Nephron (organoid): ENCODE data around the gene CEPT1.

ENCODE experiments used
- H3K27ac Mint-ChIP-seq, 3 experiments: 2 replicates each; pipeline ENCODE4 v1.8.0; 2020; ENCODE audit warnings: mixed read lengths in 3 of 3, mild to moderate bottlenecking in 2 of 3, moderate library complexity in 1 of 3
- H3K27me3 Mint-ChIP-seq: 2 replicates; pipeline ENCODE4 v1.8.0; 2021; ENCODE audit warnings: low read depth, mild to moderate bottlenecking, moderate library complexity, mixed read lengths
- H3K36me3 Mint-ChIP-seq: 2 replicates; pipeline ENCODE4 v1.8.0; 2020; ENCODE audit warnings: low read depth, mixed read lengths
- H3K4me1 Mint-ChIP-seq: 2 replicates; pipeline ENCODE4 v1.8.0; 2020; ENCODE audit warnings: mixed read lengths
- H3K4me3 Mint-ChIP-seq, 3 experiments: 2 replicates each; pipeline ENCODE4 v1.8.0; 2020; ENCODE audit warnings: mild to moderate bottlenecking in 3 of 3, mixed read lengths in 3 of 3, moderate library complexity in 2 of 3
- H3K9me3 Mint-ChIP-seq: 2 replicates; pipeline ENCODE4 v1.8.0; 2020; ENCODE audit warnings: mixed read lengths
- CTCF ChIP-seq, 3 experiments: fragments of 200-600 bp; sonication (generic); IDR thresholded peaks; one replicate each; pipeline ENCODE4 v1.5.0; 2021; ENCODE audit warnings: antibody characterized with exemption in 3 of 3; ENCODE audit not compliant: unreplicated experiment in 3 of 3

The CEPT1 gene

GRCh38 chr1:111131693-111132092 lies 8.3 kb upstream of the CEPT1 start:
- TF ChIP-seq CTCF (IDR thresholded peaks at IDR 0.05; ENCODE audit: unreplicated experiment in 3 of 3) = no peak
- H3K36me3 Mint-ChIP-seq = peaks cover 39% of the 10 kb centered on the region
- H3K27me3 Mint-ChIP-seq = no peaks in the 10 kb centered on the region
- H3K4me1 Mint-ChIP-seq = no peaks in the 10 kb centered on the region
- H3K4me3 Mint-ChIP-seq = no peak overlapping the region
- H3K9me3 Mint-ChIP-seq = no peaks in the 10 kb centered on the region
- H3K27ac Mint-ChIP-seq = no peak overlapping the region

GRCh38 chr1:111133866-111134265 lies 6.2 kb upstream of the CEPT1 start:
- H3K4me1 Mint-ChIP-seq = peaks cover 5% of the 10 kb centered on the region
- peaks cover 25% of the 10 kb centered on the region for H3K36me3 Mint-ChIP-seq
- TF ChIP-seq CTCF (IDR thresholded peaks at IDR 0.05; ENCODE audit: unreplicated experiment in 3 of 3) = no peak
- no peaks in the 10 kb centered on the region for H3K27me3 Mint-ChIP-seq
- no peak overlapping the region for H3K4me3 Mint-ChIP-seq
- H3K27ac Mint-ChIP-seq = no peak overlapping the region
- no peaks in the 10 kb centered on the region for H3K9me3 Mint-ChIP-seq

DNA sequence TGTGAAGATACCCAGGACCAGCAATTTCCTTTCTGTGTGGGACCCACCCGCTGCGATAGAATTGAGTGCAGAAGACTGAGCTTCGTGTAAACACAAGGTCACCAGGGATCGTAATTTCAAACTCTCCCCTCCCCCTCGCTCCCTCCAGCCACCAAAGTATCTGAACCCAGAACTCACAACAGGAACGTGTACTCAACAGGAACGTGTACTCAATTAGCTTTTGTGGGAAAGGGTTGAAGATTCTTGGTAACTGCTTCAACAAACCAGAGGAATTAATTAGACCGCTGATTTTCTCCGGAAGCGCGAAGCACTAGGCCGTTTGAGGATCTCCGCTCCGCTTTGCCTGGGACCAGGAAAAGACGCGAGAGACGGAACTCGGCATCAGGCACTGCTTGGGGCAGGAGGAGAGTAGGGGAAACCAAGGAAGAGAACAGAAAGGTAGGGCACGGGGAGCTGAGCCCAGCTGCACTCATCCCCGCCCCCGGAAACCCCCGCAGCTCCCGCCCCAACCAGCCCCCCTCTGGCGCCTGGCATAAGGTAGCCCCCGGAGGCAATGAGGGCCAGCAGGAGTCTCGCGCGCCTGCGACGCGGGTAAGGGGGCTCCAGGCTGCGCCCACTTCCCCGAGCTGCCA lies 583 bp upstream of the CEPT1 start:
- TF ChIP-seq CTCF (IDR thresholded peaks at IDR 0.05; ENCODE audit: unreplicated experiment in 3 of 3) = no peak
- Mint-ChIP-seq H3K27ac (peak overlapping the region; percentile 85 to 95 (median 92)), H3K9me3 (no peaks in the 10 kb centered on the region), H3K4me3 (peak overlapping the region; percentile 96 to 100 (median 98)), H3K36me3 (peaks cover 7% of the 10 kb centered on the region), H3K27me3 (no peaks in the 10 kb centered on the region), H3K4me1 (peaks cover 23% of the 10 kb centered on the region)

- Mint-ChIP-seq H3K4me1 (peaks cover 23% of the 10 kb centered on the region), H3K4me3 (peak overlapping the region; percentile 96 to 100 (median 98)), H3K9me3 (no peaks in the 10 kb centered on the region), H3K36me3 (peaks cover 5% of the 10 kb centered on the region), H3K27ac (peak overlapping the region; percentile 60 to 92 (median 85)), H3K27me3 (no peaks in the 10 kb centered on the region)
- TF ChIP-seq CTCF (IDR thresholded peaks at IDR 0.05; ENCODE audit: unreplicated experiment in 3 of 3) = no peak
These were observed 601 bp downstream of the CEPT1 start for GRCh38 chr1:111140680-111140967.

GRCh38 chr1:111141245-111142220 lies 1.5 kb downstream of the CEPT1 start:
- Mint-ChIP-seq H3K27ac (peak overlapping the region; percentile 60 to 92 (median 85)), H3K4me1 (peaks cover 28% of the 10 kb centered on the region), H3K4me3 (peak overlapping the region; percentile 96 to 100 (median 98)), H3K9me3 (no peaks in the 10 kb centered on the region), H3K27me3 (no peaks in the 10 kb centered on the region), H3K36me3 (peaks cover 6% of the 10 kb centered on the region)
- no peak for TF ChIP-seq CTCF (IDR thresholded peaks at IDR 0.05; ENCODE audit: unreplicated experiment in 3 of 3)
